ENCODE results near the gene SI.
"Not testable (repeated sequence)": the region's sequence is repeated elsewhere in the genome, so short reads cannot be mapped to it uniquely, and the experiment has no call there.

The SI gene

DNA sequence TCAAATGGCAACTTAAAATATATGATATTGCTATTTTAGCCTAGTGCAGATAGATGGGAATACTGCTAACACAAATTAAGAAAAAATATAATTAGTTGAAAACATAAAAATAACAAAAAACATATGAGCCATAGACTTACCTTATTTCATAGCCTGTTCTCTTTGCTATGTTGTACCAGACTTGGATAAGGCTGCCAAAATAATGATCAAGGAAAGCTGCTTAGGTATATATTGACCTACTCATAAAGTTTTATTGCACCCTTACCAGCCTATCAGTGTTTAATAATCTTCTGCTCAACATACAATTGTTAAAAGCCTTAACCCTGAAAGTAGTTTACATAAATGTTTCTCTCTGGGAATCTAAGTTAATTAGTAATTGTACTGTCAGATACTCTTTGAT lies at the start of gene SI:
Gene SI, minus strand, starts transcription at position 204 of the 400 bp plus-strand sequence. CDS start 2,484 bp downstream, outside the sequence.
- no peak for DNase-seq (ENCODE audit: low read depth in 2 of 2, low spot score in 1 of 2)

DNA sequence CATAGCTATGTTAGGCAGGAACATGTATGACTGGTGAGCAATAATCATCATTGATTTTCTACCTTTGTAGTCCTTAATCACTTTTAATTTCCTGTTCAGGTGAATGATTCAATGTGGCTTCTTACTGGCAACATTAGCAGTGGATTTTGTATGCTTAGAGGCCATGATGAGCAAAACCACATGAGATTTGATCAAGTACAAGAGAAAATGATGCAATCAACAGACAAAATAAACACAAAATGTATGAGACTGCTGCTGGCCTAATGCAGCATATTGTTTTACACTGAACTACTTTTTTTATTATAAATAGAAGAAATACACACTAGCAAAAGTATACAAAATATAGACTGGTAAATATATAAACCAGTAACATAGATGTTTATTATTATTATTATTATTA lies 47.5 kb upstream of the SI start:
- DNase-seq (ENCODE audit: low read depth in 2 of 2, low spot score in 1 of 2): no peak

DNA sequence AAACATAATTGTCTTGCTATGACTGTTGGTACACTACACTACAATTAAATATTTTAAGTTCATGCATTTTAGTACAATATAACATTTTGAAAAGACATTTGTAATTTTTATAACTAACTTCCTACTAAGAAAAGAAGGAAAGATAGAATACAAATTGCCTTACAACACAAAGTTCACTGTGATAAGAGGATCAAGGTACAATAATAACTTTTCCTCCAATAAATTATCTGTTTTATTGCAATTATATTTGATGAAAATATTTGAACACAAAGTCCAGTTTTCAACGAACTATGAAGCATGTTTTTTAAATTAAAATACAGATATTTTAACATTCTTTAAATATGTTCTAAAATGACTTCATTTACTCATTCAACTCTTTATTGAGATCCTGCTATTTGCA lies 33.1 kb upstream of the SI start:
- no peak for DNase-seq (ENCODE audit: low read depth in 2 of 2, low spot score in 1 of 2)

DNA sequence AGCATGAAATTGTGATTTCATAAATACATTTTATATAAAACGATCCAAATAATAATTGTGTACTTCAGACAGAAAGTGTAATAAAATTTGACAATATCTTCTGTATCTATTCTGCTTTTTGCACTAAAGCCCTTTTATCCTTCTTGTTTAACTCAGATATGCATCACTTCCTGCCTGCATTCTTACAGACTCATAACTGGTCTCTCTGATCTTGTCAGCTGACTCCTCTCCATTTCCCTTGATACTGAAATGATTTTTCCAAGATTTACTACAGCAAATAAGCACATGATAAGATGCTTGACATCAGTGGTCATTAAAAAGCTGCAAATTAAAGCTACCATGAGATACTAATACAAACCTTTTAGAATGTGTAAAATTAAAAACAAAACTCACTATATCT lies 25.3 kb upstream of the SI start:
- no peak for DNase-seq (ENCODE audit: low read depth in 2 of 2, low spot score in 1 of 2)

DNA sequence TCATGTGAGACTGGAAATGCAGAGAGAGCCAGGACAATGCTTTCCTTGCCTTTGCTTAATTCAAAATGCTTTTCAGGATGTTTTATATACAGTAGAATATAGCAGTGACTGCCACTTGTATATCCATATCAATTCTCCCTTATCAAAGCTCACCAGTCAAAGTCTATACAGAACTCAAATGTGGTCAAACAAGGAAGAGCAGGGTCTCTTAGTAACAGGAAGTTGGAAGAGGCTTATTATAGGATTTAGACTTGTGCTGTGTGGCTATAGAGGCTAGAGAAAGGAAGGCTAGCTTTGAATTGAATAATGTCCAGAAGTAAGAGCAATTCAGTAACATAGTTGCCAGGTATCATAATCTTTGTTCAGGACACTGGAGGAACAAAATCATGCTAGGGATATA lies 4.4 kb upstream of the SI start:
- DNase-seq (ENCODE audit: low read depth in 2 of 2, low spot score in 1 of 2): no peak

DNA sequence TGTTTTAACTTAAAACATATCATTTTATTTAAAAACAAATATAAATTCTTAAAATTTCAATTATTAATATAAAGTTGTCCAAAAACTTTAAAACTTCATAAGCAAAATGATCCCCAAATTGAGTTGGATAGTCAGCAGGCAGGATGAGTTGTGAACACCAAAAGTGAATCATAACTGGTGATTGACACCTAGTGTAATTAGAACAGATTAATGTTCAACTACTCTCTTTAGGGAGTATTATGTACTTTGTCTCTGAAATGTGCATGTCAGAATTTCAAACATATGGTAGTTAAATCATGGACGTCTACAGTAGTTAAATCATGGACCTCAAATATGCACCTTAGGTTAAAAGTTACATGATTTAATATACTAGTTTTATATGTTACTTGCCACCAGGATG lies 2.9 kb upstream of the SI start:
- DNase-seq (ENCODE audit: low read depth in 2 of 2, low spot score in 1 of 2): no peak

DNA sequence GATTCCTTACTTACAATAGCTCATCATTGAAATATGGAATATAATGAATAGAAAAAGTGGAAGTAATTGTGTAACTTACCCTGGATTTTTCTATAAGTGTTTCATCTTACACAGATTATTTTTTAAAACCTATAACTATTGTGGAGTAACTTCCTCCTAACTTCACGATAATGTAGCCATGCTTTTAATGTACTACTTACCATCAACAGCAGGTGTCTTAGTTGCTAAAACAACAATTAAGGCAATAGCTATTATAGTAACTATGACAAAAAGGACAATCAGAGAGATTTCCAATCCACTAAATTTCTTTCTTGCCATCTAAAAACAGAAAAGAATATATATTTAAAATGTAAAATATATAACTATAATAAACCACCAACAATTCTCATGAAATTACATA lies 2.6 kb downstream of the SI start:
- no peak for DNase-seq (ENCODE audit: low read depth in 2 of 2, low spot score in 1 of 2)

DNA sequence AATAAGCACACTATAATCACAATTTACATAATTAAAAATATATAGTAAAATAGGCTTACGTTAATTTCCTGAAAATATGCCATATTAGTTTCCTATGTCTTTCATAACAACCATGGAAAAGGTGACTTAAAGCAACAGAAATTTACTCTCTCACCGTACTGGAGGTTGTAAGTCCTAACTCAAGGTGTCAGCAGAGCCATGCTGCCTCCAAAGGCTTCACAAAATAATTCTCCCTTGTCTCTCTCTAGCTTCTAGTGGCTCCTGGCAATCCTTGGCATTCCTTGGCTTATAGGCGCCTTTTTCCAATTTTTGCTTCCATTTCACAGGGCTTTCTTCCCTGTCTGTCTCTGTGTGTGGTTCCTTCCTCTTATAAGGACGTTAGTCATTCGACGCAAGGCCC lies 7.6 kb downstream of the SI start:
- DNase-seq (ENCODE audit: low read depth in 2 of 2, low spot score in 1 of 2): no peak

DNA sequence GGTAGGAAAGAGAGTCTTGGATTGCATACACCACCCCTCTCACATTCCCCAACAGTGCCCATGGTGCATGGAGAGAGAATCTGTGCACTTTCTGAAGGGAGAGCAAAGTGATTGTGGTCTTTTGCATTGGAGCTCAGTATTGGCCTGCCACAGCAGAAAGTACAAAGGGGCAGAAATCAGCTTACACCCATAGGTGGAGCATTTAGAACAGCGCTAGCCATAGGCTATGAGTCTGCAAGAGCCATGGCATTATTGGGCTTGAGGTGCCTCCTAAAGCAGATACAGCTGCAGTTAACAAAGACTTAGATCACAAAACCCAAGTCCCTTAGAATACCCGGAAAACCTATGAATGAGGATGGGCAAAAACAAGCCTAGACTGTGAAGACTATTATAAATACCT lies 21.8 kb downstream of the SI start:
- no peak for DNase-seq (ENCODE audit: low read depth in 2 of 2, low spot score in 1 of 2)

DNA sequence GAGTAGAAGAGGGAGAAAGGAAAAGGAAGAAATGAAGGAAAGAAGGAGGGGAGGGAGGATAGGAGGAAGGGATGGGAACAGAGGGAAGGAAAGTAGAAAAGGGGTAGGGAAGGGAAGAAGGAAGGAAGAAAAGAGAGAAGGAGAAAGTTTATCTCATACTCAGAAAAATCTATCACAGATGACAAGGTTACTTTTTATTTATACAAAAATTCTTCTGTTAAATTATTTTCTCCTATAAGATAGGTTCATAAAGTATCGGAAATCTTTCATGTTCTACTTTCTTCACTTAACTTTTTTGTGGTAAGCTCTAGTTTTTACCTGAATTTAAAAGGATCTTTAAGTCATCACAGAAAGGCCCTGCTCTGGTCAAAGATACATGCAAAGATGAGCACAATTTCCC lies 38.1 kb downstream of the SI start:
- no peak for DNase-seq (ENCODE audit: low read depth in 2 of 2, low spot score in 1 of 2)

DNA sequence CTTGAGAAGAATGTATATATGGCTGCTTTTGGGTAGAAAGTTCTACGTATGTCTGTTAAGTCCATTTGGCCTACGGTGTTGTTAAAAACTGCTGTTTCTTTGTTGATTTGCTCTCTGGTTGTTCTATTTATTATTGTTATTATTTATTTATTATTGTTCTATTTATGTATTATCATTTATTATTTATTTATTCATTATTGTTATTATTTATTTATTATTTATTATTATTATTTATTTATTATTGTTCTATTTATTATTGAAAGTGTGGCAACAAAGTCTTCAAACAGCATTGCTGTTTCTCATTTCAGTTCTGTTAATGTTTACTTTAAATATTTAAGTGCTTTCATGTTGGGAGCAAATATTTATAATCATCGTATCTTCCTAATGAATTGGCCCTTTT lies 66.7 kb downstream of the SI start:
- no peak for DNase-seq (ENCODE audit: low read depth in 2 of 2, low spot score in 1 of 2)

DNA sequence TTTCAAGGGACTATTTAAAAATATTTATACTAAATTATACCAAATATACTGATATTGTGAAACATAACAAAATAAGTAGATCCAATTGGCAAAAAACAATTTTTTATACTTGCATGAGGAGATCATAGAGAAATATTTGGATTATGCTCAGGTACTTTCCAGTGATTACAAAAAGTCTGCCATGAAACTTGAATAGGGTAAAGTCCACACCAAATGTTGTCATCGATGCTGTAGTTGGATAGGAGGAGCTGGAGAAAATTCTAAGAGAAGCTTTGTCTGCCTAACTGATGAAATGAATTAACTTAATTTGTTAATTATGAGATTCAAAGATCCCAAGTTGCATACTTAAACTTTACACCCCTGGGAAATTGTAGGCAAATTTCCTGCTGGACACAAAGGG lies 93.3 kb downstream of the SI start:
- DNase-seq (ENCODE audit: low read depth in 2 of 2, low spot score in 1 of 2): no peak

DNA sequence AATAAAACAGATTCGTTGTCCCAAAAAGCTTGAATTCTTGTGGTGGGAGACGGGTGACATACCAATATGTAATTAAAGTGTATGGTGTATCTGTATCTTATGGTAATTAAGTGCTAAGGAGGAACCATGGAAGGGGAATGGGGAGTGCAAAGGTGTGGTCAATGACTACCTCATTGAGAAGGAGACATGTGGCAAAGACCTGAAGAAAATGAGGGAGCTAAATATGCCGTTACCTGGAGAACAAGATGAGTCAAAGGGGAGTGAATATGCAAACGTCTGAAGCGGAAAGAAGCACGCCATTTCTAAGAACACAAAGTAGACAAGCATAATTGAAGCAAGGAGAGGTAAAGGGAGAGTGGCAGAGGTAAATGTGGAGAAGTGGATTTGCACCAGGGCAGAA lies 115.7 kb downstream of the SI start:
- no peak for DNase-seq (ENCODE audit: low read depth in 2 of 2, low spot score in 1 of 2)

DNA sequence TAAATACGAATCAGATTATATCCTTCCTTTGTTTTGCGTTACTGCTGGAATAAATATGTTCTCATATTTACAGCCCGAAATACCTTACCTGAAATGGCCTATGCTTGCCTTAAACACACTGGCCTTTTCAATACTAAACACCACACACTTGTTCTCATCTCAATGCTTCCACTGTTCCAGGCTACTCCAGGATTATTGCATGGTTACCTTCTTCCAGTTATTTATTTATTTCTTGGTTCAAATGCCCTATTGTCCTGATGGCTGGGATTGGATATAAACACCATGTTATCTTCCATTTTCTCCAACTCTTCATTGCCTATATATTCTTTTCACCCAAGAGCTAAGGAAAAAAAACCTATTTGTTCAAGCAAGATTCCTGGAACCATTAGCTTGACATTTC lies 125.3 kb downstream of the SI start:
- no peak for DNase-seq (ENCODE audit: low read depth in 2 of 2, low spot score in 1 of 2)

DNA sequence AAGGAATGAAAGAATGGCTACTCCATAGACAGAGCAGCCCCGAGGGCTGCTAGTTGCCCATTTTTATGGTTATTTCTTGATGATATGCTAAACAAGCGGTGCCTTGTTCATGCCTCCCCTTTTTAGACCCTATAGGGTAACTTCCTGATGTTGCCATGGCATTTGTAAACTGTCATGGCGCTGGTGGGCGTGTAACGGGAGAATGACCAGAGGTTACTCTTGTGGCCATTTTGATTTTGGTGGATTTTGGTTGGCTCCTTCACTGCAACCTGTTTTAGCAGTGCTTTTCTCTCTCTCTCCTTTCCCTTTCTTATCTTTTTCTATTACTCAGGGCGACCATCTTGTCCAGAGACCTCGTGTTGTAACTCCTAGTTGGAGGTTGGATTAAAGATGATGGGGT lies 126.9 kb downstream of the SI start:
- not testable (repeated sequence) for DNase-seq (ENCODE audit: low read depth in 2 of 2, low spot score in 1 of 2)

DNA sequence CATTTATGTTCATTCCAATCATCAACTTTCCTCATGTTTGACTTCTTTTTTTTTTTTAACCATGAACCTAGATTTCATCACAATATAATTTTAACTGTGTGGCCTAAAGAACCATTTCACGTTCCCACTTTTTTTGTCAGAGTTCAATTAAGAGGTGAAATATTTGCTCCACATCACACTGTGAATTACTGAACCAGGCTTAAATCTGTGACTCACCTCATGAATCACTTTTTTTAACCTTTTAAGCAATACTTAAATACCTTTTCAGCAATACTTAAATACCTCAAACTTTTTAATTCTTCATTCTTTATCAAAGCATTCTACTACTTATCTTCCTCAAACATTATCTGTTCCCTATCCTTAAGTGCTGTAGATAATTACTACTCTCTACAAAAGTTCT lies 137.6 kb downstream of the SI start:
- no peak for DNase-seq (ENCODE audit: low read depth in 2 of 2, low spot score in 1 of 2)

DNA sequence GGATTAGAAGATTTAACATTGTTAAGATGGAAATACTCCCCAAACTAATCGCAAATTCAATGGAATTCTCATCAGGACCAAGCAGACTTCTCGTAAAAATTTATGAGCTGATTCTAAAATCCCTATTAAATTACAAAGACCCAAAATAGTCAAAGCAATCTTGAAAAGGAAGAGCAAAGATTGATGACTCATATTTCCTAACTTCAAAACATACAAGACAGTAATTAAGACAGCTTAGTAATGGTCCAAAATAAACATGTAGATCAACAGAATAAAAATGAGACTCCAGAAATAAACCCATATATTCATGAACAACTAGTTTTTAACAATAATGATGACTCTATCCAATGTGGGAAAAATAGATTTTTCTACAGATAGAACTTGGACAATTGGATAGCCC lies 148.7 kb downstream of the SI start:
- DNase-seq (ENCODE audit: low read depth in 2 of 2, low spot score in 1 of 2): no peak
